ENCODE data around the gene DCC. TPM values are rescaled to one million over a fixed set of nuclear protein-coding genes. Genes with fewer than 3 reads are reported as not detected.

Gene DCC
- total and polyA plus RNA-seq, 2 experiments from 2014 or later: 0.53 to 0.73 TPM

GRCh38 chr18:52791321-52791720, 451.3 kb downstream of the DCC start (continued):
- TF ChIP-seq, protein P1, sequence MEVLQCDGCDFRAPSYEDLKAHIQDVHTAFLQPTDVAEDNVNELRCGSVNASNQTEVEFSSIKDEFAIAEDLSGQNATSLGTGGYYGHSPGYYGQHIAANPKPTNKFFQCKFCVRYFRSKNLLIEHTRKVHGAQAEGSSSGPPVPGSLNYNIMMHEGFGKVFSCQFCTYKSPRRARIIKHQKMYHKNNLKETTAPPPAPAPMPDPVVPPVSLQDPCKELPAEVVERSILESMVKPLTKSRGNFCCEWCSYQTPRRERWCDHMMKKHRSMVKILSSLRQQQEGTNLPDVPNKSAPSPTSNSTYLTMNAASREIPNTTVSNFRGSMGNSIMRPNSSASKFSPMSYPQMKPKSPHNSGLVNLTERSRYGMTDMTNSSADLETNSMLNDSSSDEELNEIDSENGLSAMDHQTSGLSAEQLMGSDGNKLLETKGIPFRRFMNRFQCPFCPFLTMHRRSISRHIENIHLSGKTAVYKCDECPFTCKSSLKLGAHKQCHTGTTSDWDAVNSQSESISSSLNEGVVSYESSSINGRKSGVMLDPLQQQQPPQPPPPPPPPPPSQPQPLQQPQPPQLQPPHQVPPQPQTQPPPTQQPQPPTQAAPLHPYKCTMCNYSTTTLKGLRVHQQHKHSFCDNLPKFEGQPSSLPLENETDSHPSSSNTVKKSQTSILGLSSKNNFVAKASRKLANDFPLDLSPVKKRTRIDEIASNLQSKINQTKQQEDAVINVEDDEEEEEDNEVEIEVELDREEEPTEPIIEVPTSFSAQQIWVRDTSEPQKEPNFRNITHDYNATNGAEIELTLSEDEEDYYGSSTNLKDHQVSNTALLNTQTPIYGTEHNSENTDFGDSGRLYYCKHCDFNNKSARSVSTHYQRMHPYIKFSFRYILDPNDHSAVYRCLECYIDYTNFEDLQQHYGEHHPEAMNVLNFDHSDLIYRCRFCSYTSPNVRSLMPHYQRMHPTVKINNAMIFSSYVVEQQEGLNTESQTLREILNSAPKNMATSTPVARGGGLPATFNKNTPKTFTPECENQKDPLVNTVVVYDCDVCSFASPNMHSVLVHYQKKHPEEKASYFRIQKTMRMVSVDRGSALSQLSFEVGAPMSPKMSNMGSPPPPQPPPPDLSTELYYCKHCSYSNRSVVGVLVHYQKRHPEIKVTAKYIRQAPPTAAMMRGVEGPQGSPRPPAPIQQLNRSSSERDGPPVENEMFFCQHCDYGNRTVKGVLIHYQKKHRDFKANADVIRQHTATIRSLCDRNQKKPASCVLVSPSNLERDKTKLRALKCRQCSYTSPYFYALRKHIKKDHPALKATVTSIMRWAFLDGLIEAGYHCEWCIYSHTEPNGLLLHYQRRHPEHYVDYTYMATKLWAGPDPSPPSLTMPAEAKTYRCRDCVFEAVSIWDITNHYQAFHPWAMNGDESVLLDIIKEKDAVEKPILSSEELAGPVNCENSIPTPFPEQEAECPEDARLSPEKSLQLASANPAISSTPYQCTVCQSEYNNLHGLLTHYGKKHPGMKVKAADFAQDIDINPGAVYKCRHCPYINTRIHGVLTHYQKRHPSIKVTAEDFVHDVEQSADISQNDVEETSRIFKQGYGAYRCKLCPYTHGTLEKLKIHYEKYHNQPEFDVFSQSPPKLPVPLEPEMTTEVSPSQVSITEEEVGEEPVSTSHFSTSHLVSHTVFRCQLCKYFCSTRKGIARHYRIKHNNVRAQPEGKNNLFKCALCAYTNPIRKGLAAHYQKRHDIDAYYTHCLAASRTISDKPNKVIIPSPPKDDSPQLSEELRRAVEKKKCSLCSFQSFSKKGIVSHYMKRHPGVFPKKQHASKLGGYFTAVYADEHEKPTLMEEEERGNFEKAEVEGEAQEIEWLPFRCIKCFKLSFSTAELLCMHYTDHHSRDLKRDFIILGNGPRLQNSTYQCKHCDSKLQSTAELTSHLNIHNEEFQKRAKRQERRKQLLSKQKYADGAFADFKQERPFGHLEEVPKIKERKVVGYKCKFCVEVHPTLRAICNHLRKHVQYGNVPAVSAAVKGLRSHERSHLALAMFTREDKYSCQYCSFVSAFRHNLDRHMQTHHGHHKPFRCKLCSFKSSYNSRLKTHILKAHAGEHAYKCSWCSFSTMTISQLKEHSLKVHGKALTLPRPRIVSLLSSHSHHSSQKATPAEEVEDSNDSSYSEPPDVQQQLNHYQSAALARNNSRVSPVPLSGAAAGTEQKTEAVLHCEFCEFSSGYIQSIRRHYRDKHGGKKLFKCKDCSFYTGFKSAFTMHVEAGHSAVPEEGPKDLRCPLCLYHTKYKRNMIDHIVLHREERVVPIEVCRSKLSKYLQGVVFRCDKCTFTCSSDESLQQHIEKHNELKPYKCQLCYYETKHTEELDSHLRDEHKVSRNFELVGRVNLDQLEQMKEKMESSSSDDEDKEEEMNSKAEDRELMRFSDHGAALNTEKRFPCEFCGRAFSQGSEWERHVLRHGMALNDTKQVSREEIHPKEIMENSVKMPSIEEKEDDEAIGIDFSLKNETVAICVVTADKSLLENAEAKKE (CRISPR knock-in tag; IDR thresholded peaks at IDR 0.05): no peak
- TF ChIP-seq EZH2phosphoT487 (IDR thresholded peaks at IDR 0.05; ENCODE audit: unreplicated experiment): no peak
- no peak for TF ChIP-seq ZNF114 (CRISPR knock-in tag; IDR thresholded peaks at IDR 0.05)

DNA sequence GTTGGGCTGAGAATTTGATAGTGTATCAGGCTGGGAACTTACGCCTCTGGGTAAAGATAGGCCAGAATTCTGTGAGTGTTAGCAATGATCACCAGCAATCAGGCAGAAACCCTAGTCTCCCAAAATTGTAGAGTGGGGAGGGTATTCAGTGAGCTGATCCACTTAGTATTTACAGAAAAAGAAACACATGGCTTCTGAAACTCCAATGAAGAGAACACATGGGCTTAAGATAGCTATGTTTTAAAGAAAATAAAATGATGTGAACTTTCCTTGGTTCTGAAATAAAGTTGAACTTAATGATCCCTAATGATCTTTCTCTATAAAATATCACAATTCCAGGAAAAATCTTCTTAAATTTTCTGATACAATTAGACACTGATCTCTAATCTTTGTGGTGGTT, 472.8 kb downstream of the DCC start:
- H3K36me3 Mint-ChIP-seq (ENCODE audit: low read depth): no peaks in the 10 kb centered on the region
- no peaks in the 10 kb centered on the region for H3K36me3 ChIP-seq (ENCODE audit: insufficient read depth)
- H3K4me2 ChIP-seq: no peak overlapping the region
- H3K4me1 ChIP-seq (ENCODE audit: insufficient read depth): peaks cover 2% of the 10 kb centered on the region; the same call in 1 of the 2 replicates
- H3K4me3 Mint-ChIP-seq: no peak overlapping the region
- DNase-seq (ENCODE audit: low spot score) (no peak), ATAC-seq (no peak)
- no peak overlapping the region for H3K27ac ChIP-seq (ENCODE audit: low read depth)
- peaks cover 2% of the 10 kb centered on the region for H3K27me3 Mint-ChIP-seq (ENCODE audit: insufficient read depth, low read depth, poor library complexity)
- no peaks in the 10 kb centered on the region for H3K27me3 ChIP-seq (ENCODE audit: insufficient read depth)
- H3K79me2 ChIP-seq (replicated peaks; ENCODE audit: insufficient read depth): no peaks in the 10 kb centered on the region
- H3K9me3 Mint-ChIP-seq: no peaks in the 10 kb centered on the region
- H3K4me1 Mint-ChIP-seq: peaks cover 2% of the 10 kb centered on the region; the same call in 2 of the 3 replicates
- no peak overlapping the region for H3K4me3 ChIP-seq
- no peak overlapping the region for H3K27ac Mint-ChIP-seq
- H2AFZ ChIP-seq: no peak overlapping the region
- H3F3A ChIP-seq (replicated peaks; ENCODE audit: low read depth): no peaks in the 10 kb centered on the region
- no peaks in the 10 kb centered on the region for H4K20me1 ChIP-seq (replicated peaks; ENCODE audit: insufficient read depth)
- no peaks in the 10 kb centered on the region for H3K9me2 ChIP-seq (ENCODE audit: insufficient read depth)
- TF ChIP-seq, protein P2, sequence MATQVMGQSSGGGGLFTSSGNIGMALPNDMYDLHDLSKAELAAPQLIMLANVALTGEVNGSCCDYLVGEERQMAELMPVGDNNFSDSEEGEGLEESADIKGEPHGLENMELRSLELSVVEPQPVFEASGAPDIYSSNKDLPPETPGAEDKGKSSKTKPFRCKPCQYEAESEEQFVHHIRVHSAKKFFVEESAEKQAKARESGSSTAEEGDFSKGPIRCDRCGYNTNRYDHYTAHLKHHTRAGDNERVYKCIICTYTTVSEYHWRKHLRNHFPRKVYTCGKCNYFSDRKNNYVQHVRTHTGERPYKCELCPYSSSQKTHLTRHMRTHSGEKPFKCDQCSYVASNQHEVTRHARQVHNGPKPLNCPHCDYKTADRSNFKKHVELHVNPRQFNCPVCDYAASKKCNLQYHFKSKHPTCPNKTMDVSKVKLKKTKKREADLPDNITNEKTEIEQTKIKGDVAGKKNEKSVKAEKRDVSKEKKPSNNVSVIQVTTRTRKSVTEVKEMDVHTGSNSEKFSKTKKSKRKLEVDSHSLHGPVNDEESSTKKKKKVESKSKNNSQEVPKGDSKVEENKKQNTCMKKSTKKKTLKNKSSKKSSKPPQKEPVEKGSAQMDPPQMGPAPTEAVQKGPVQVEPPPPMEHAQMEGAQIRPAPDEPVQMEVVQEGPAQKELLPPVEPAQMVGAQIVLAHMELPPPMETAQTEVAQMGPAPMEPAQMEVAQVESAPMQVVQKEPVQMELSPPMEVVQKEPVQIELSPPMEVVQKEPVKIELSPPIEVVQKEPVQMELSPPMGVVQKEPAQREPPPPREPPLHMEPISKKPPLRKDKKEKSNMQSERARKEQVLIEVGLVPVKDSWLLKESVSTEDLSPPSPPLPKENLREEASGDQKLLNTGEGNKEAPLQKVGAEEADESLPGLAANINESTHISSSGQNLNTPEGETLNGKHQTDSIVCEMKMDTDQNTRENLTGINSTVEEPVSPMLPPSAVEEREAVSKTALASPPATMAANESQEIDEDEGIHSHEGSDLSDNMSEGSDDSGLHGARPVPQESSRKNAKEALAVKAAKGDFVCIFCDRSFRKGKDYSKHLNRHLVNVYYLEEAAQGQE (IDR thresholded peaks at IDR 0.05; ENCODE audit: unreplicated experiment): no peak
- TF ChIP-seq STAT1 (IDR thresholded peaks at IDR 0.05; ENCODE audit: unreplicated experiment) (no peak), JUNB (IDR thresholded peaks at IDR 0.05; ENCODE audit: unreplicated experiment) (no peak), NANOG (IDR thresholded peaks at IDR 0.05; ENCODE audit: borderline replicate concordance) (no peak), EZH2phosphoT487 (IDR thresholded peaks at IDR 0.05; ENCODE audit: unreplicated experiment) (no peak), CREB1 (CRISPR knock-in tag; IDR thresholded peaks at IDR 0.05; ENCODE audit: low read depth) (no peak), EZH2 (IDR thresholded peaks at IDR 0.05; ENCODE audit: low read depth, unreplicated experiment) (no peak), POLR2AphosphoS5 (IDR thresholded peaks at IDR 0.05; ENCODE audit: low read depth) (no peak)

Measured in GM23338 (cell line).